H9 (cell line): ENCODE measurements around the gene MGAT4A. TPM values are rescaled to one million over a fixed set of nuclear protein-coding genes. Genes with fewer than 3 reads are reported as not detected.

Experiments used
- DNase-seq: peaks from one replicate; pipeline ENCODE4 v3.0.0-alpha.2; 2017
- H2AFZ ChIP-seq: one replicate; pipeline ENCODE4 v1.6.1; 2013; ENCODE audit warnings: mild to moderate bottlenecking, low read length, control low read depth, moderate library complexity
- H2AK5ac ChIP-seq: 2 replicates; pipeline ENCODE4 v1.6.1; 2013; ENCODE audit warnings: low read length, control low read depth, mixed read lengths; ENCODE audit not compliant: insufficient read length
- H2BK120ac ChIP-seq: one replicate; pipeline ENCODE4 v1.6.1; 2013; ENCODE audit warnings: low read depth, mild to moderate bottlenecking, low read length, control low read depth, inconsistent platforms; ENCODE audit not compliant: poor library complexity, severe bottlenecking
- H2BK12ac ChIP-seq: 2 replicates; pipeline ENCODE4 v1.6.1; 2013; ENCODE audit warnings: low read length, control low read depth, mixed read lengths, low read depth; ENCODE audit not compliant: insufficient read length
- H2BK15ac ChIP-seq: 2 replicates; pipeline ENCODE4 v1.6.1; 2013; ENCODE audit warnings: low read depth, low read length, control low read depth
- H2BK20ac ChIP-seq: one replicate; pipeline ENCODE4 v1.6.1; 2013; ENCODE audit warnings: low read depth, mild to moderate bottlenecking, low read length, control low read depth, inconsistent platforms; ENCODE audit not compliant: poor library complexity, severe bottlenecking
- H2BK5ac ChIP-seq: 2 replicates; pipeline ENCODE4 v1.6.1; 2013; ENCODE audit warnings: low read length, control low read depth, mixed read lengths; ENCODE audit not compliant: insufficient read length
- H3K14ac ChIP-seq: 2 replicates; pipeline ENCODE4 v1.6.1; 2013; ENCODE audit warnings: low read length, control low read depth; ENCODE audit not compliant: insufficient read depth
- H3K18ac ChIP-seq: 2 replicates; pipeline ENCODE4 v1.6.1; 2013; ENCODE audit warnings: low read depth, mild to moderate bottlenecking, mixed read lengths, low read length, control low read depth; ENCODE audit not compliant: insufficient read length
- H3K23ac ChIP-seq: 2 replicates; pipeline ENCODE4 v1.6.1; 2013; ENCODE audit warnings: low read length, control low read depth, mixed read lengths, low read depth; ENCODE audit not compliant: insufficient read length
- H3K23me2 ChIP-seq: 2 replicates; pipeline ENCODE4 v1.6.1; 2013; ENCODE audit warnings: low read depth, mild to moderate bottlenecking, mixed read lengths, low read length, control low read depth; ENCODE audit not compliant: insufficient read length, poor library complexity, severe bottlenecking
- H3K27ac ChIP-seq: 2 replicates; pipeline ENCODE4 v1.5.1; 2013; ENCODE audit warnings: low read length, control low read depth, mixed read lengths, low read depth; ENCODE audit not compliant: insufficient read length
- H3K27me3 ChIP-seq: 2 replicates; pipeline ENCODE4 v1.6.1; 2013; ENCODE audit warnings: low read length, control low read depth, inconsistent platforms; ENCODE audit not compliant: insufficient read depth
- H3K4ac ChIP-seq: 2 replicates; pipeline ENCODE4 v1.6.1; 2013; ENCODE audit warnings: low read depth, mild to moderate bottlenecking, control low read depth, inconsistent platforms, low read length, moderate library complexity
- H3K4me1 ChIP-seq: 2 replicates; pipeline ENCODE4 v1.6.1; 2013; ENCODE audit warnings: low read length, control low read depth, inconsistent platforms; ENCODE audit not compliant: insufficient read depth
- H3K4me2 ChIP-seq: 2 replicates; pipeline ENCODE4 v1.6.1; 2013; ENCODE audit warnings: low read length, control low read depth, mixed read lengths; ENCODE audit not compliant: insufficient read length, insufficient read depth
- H3K56ac ChIP-seq: 2 replicates; pipeline ENCODE4 v1.6.1; 2013; ENCODE audit warnings: low read depth, mild to moderate bottlenecking, mixed read lengths, low read length, control low read depth; ENCODE audit not compliant: insufficient read length
- H3K79me1 ChIP-seq: 2 replicates; pipeline ENCODE4 v1.6.1; 2013; ENCODE audit warnings: low read depth, mild to moderate bottlenecking, moderate library complexity, low read length, control low read depth, inconsistent platforms; ENCODE audit not compliant: insufficient read depth, poor library complexity, severe bottlenecking
- H3K79me2 ChIP-seq: 2 replicates; pipeline ENCODE4 v1.6.1; 2013; ENCODE audit warnings: low read length, control low read depth, inconsistent platforms; ENCODE audit not compliant: insufficient read depth
- H3K9ac ChIP-seq: 2 replicates; pipeline ENCODE4 v1.6.1; 2013; ENCODE audit warnings: low read length, control low read depth, mixed read lengths; ENCODE audit not compliant: insufficient read length; ENCODE audit errors: extremely low read depth
- H3K9me3 ChIP-seq: one replicate; pipeline ENCODE4 v1.6.1; 2013; ENCODE audit warnings: low read depth, low read length, inconsistent platforms; ENCODE audit not compliant: control insufficient read depth
- H3T11ph ChIP-seq: one replicate; pipeline ENCODE4 v1.6.1; 2013; ENCODE audit warnings: mild to moderate bottlenecking, low read length, control low read depth, inconsistent platforms
- H4K20me1 ChIP-seq: one replicate; pipeline ENCODE4 v1.6.1; 2013; ENCODE audit not compliant: control insufficient read depth, insufficient read length, insufficient read depth
- H4K5ac ChIP-seq: 2 replicates; pipeline ENCODE4 v1.6.1; 2013; ENCODE audit warnings: low read depth, mild to moderate bottlenecking, mixed read lengths, low read length, control low read depth; ENCODE audit not compliant: insufficient read length
- H4K8ac ChIP-seq: replicated peaks from 2 replicates; pipeline ENCODE4 v1.6.1; 2013; ENCODE audit warnings: low read length, control low read depth, mixed read lengths, low read depth; ENCODE audit not compliant: insufficient read length
- H4K91ac ChIP-seq: 2 replicates; pipeline ENCODE4 v1.6.1; 2013; ENCODE audit warnings: low read depth, mild to moderate bottlenecking, moderate library complexity, mixed read lengths, low read length, control low read depth; ENCODE audit not compliant: insufficient read length
- H3K27ac Mint-ChIP-seq, 3 experiments: 2 replicates in 2 of 3; 3 replicates in 1 of 3; pipeline ENCODE4 v1.8.0; 2020 to 2021; ENCODE audit warnings: mixed read lengths in 3 of 3, mild to moderate bottlenecking in 1 of 3, moderate library complexity in 1 of 3
- H3K27me3 Mint-ChIP-seq: 2 replicates; pipeline ENCODE4 v1.8.0; 2021; ENCODE audit warnings: low read depth, mild to moderate bottlenecking, moderate library complexity, mixed read lengths
- H3K36me3 Mint-ChIP-seq, 3 experiments: 2 replicates in 2 of 3; 3 replicates in 1 of 3; pipeline ENCODE4 v1.8.0; 2020 to 2021; ENCODE audit warnings: low read depth in 3 of 3, mixed read lengths in 3 of 3; ENCODE audit not compliant: insufficient read depth in 1 of 3
- H3K4me1 Mint-ChIP-seq, 2 experiments: 2 replicates each; pipeline ENCODE4 v1.8.0; 2020; ENCODE audit warnings: mixed read lengths in 2 of 2
- H3K4me3 Mint-ChIP-seq, 2 experiments: 2 replicates in 1 of 2; 3 replicates in 1 of 2; pipeline ENCODE4 v1.8.0; 2020 to 2021; ENCODE audit warnings: mild to moderate bottlenecking in 2 of 2, mixed read lengths in 2 of 2, moderate library complexity in 1 of 2
- H3K9me3 Mint-ChIP-seq, 2 experiments: 2 replicates in 1 of 2; 3 replicates in 1 of 2; pipeline ENCODE4 v1.8.0; 2020; ENCODE audit warnings: mild to moderate bottlenecking in 2 of 2, mixed read lengths in 2 of 2, moderate library complexity in 1 of 2
- CTCF ChIP-seq: fragments of 200-600 bp; sonication (generic); conservative IDR thresholded peaks from 3 replicates; pipeline ENCODE4 v1.8.0; 2021; ENCODE audit warnings: antibody characterized with exemption, mild to moderate bottlenecking
- WGBS: extraction: QIAGEN DNeasy Blood & Tissue Kit; methylation state at CpG from one replicate; pipeline ENCODE4 v1.1.7; 2013; ENCODE audit warnings: missing lambda C conversion rate, low lambda C conversion rate, mixed read lengths; ENCODE audit not compliant: insufficient read length; ENCODE audit errors: extremely low coverage; 5-methylcytosine and 5-hydroxymethylcytosine counted together
- total RNA-seq: library from RNA; stranded (reverse); gene quantifications from 2 replicates; pipeline ENCODE4 v1.2.1, GENCODE V29; 2021

MGAT4A gene
- total RNA-seq, 1 experiment from 2014 or later = 3.5 TPM

GRCh38 chr2:98683728-98684127, 47.2 kb downstream of the MGAT4A start:
- Histone ChIP-seq H3K79me1 (no peaks in the 10 kb centered on the region), H3K9me3 (no peaks in the 10 kb centered on the region), H3K27me3 (no peaks in the 10 kb centered on the region), H2BK15ac (no peak overlapping the region), H3K4ac (no peak overlapping the region), H3T11ph (no peak overlapping the region), H2BK12ac (no peak overlapping the region), H3K4me1 (no peaks in the 10 kb centered on the region), H3K18ac (no peak overlapping the region), H3K23me2 (no peaks in the 10 kb centered on the region), H2BK20ac (no peak overlapping the region), H2BK5ac (no peak overlapping the region), H2AK5ac (no peak overlapping the region), H3K4me2 (no peak overlapping the region), H3K23ac (no peak overlapping the region), H3K14ac (no peak overlapping the region), H3K79me2 (no peaks in the 10 kb centered on the region), H4K5ac (no peak overlapping the region), H4K20me1 (no peaks in the 10 kb centered on the region), H4K91ac (no peak overlapping the region), H3K9ac (no peak overlapping the region), H4K8ac (no peak overlapping the region), H2AFZ (no peak overlapping the region), H3K56ac (no peak overlapping the region), H2BK120ac (no peak overlapping the region), H3K27ac (no peak overlapping the region)
- H3K36me3 Mint-ChIP-seq = peaks cover 0 to 2% (median 0%) of the 10 kb centered on the region in 3 experiments; a peak in 1 of 7 replicates
- no peak overlapping the region for H3K4me3 Mint-ChIP-seq
- H3K9me3 Mint-ChIP-seq = peaks cover 3% of the 10 kb centered on the region in 2 experiments; a peak in 2 of 5 replicates
- no peak overlapping the region for H3K27ac Mint-ChIP-seq
- no peaks in the 10 kb centered on the region for H3K27me3 Mint-ChIP-seq
- TF ChIP-seq CTCF = no peak
- peaks cover 4 to 7% of the 10 kb centered on the region in 2 experiments for H3K4me1 Mint-ChIP-seq
- DNase-seq = no peak
- no CpG with 5 or more reads among the region's 5 CpGs for WGBS
